A204.1 (cell line): Measurements from ENCODE around the gene MTLN.
"Not testable (repeated sequence)": the region's sequence is repeated elsewhere in the genome, so short reads cannot be mapped to it uniquely, and the experiment has no call there.

Source experiments
- FAIRE-seq: peaks from 2 replicates; lab custom pipeline; 2012; peaks lifted over from hg19 to GRCh38; lab: Jason Lieb, UNC

MTLN gene, protein sequence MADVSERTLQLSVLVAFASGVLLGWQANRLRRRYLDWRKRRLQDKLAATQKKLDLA

DNA sequence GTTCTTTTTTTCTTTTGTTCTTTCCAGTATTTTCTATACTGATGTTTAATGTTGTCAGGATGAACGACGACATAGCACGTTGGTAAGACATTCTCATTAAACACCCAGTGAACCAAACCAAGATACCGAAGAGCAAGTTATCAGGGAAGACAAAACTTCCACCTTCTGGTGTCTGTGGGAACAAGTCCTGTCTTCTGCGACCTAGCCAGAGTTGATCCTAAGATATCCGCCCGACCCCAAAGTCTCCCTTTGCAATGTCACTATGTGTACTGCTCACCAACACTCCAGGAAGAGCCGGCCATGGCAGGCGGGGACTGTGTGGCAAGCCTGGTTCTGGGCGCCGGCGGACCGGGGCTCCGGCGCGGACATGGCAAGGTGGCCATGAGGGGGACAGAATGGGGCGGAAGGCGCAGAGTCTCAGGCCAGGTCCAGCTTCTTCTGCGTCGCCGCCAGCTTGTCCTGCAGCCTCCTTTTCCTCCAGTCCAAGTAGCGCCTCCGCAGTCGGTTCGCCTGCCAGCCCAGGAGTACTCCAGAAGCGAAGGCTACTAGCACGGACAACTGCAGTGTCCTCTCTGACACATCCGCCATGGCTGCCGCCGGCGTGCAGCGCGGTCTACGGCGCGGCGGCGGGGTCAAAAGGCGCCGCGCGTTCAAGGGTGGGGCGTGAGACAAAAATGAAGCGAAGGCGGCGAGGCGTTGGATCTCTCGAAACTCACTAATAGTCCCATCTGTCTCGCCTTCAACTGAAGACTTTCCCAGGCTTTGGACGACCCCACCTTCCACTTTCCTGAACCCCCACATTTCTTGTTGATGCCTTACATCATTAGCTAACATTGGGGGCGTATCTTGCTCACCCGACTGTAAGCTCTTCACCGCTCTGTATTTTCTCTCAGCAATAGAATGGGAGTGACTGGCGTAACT, at the start of gene MTLN:
Gene MTLN (minus strand): TSS at position 610 of the 921 bp plus-strand sequence. CDS start 22 bp downstream, at position 588.
- FAIRE-seq: no peak

DNA sequence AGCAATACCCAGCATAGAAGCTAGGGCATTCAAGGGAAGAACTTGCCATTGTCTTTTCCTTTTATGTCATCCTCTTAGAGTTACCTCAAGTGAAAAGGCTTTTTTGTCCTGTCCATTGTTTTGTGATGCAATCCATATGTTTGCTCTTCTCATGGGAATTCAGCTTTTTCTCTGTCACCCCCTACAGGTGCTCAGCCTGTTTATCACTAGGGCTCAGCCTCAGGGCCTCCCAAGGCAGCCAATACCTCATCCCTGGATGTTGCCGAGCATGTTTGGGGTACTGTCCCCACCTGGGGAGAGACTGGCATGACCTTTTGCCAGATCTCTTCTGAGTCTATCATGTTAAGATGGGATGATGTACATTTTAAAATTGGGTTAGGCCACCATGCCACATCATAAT, 49.6 kb upstream of the MTLN start:
- FAIRE-seq: not testable (repeated sequence)

DNA sequence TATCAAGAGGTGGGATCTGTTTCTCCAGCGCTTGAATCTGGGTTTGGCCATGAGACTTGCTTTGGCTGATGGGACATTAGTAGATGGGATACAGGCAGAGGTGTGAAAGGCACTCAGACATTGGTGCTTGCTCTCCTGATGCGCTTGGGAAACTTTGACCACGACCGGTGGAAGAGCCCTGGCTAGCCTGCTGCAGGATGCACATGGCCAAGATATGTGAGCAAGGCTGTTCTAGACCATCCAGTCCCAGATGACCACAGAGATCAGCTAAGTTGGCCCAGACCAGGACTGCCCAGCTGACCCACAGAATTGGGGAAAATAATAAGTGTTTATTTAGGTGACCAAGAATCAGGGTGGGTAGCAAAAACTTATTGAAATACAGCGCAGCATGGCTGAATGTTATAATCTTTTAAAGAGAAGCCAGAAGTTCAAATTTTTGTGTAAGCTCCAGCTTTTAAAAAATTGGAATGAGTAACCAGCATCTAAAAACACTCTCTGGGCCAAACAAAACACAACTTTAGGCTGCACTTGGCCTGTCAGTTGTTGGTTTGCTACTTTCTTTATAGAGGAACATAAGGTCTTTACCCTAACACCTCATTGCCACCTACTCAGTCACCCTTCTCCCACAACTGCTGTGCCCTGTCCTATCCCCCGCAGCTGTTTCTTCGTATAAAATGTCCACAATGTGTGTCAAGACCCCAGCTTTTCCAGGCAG, 35.9 kb upstream of the MTLN start:
- not testable (repeated sequence) for FAIRE-seq

DNA sequence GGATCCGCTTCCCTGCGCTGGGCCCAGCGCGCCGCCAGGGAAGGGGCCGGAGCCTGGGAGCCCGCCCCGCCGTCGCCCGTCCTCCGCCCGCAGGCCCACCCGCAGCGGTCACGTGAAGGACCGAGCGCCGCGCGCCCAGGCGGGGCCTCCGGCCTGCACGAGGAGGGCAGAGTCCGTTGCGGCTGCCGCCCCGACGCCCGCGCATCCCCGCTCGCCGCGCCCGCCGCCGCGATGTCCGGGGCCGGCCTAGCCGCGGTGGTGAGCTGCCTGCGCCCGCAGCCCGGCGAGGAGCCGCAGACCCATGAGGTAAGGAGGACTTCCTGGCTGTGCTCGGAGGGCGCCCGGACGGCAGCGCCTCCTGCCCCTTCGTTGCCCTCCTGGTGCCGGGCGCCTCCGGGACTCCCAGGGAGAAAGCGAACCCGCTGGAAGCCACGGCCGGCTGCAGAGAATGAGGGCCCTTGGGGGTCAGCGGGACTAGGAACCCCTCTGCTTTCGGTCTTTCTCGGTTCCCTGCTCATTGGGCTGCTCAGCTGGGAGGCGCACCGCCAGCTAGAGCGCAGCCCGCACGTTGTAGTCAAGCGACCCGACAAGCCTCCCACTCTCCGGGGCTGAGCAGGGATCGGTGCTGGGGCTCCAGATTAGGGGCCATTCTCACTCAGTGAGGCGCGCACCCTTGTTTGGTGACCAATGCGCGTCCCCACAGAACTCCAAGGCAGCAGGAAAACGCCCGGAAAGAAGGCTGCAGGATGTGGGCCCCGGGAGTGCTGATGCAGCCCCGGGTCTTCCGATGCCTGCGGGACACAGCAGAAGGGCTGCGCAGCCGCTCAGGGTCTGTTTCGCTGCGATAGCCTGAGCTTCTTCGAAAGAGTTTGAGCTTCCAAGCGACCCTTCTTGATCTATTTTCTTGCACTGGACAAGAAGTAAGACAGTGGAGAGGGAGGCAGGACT, 33.4 kb upstream of the MTLN start:
- not testable (repeated sequence) for FAIRE-seq

DNA sequence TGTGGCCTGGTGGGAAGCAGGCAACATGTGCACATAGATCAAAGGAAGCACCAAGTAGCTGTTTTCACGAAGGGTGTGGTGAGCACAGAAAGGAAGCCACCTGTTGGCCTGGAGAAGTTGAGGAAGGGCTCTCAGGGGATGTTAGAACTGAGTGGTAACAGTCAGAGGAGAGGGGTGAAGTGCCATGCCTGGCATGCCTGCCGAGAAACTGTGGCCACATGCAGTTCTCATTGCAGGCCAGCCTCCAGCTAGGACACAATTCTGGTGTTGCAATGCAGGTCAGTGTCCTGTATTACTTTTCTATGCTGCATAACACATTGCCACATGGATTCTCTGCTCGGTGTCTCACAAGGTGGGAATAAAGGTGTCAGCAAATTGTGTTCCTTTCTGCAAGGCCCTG, 30.9 kb upstream of the MTLN start:
- not testable (repeated sequence) for FAIRE-seq

DNA sequence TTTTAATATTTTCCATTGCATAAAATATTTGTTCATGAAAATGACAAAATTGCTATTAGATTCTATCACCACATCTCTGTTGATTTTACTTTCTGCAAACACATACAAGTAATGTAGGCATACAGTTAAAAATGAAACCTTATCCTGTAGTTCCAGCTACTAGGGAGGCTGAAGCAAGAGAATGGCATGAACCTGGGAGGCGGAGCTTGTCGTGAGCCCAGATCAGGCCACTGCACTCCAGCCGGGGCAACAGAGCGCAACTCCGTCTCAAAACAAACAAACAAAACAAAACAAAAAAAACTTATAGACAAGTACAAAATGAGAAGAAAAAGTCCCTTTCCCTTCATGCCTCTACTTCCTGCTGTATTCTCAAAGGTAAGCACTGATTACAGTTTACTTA, 22.2 kb upstream of the MTLN start:
- not testable (repeated sequence) for FAIRE-seq

DNA sequence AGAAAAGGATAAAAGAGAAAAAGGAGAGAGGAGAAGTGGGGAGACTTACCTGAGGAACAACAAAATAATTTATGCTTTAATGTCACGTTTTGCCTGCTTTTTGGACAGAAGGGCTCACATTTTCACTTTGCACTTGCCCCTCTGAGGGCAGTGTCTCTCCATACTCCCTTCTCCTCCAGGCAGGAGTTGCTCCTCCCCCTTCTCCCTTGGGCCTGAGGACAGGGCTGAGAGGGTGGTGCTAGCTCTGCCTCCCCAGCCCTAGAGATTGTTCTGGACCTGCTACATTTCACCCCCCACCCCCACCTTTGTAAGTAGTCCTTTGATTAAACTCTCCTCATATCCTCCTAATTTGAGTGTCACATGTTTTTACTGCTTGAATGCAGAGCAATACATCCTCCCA, 17.5 kb upstream of the MTLN start:
- not testable (repeated sequence) for FAIRE-seq

DNA sequence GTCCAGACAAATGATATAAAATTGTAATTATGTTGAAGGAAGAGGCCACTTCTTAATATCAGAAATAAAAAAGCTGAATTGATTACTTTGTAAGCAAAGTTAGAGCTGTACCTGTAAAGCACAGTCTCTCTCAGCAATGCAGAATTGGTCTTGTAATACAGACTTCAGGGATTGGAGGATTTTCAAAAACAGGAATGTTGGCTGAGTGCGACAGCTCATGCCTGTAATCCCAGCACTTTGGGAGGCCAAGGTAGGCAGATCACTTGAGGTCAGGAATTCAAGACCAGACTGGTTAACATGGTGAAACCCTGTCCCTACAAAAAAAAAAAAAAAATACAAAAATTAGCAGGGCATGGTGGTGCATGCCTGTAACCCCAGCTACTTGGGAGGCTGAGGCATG, 10.3 kb upstream of the MTLN start:
- FAIRE-seq: not testable (repeated sequence)

DNA sequence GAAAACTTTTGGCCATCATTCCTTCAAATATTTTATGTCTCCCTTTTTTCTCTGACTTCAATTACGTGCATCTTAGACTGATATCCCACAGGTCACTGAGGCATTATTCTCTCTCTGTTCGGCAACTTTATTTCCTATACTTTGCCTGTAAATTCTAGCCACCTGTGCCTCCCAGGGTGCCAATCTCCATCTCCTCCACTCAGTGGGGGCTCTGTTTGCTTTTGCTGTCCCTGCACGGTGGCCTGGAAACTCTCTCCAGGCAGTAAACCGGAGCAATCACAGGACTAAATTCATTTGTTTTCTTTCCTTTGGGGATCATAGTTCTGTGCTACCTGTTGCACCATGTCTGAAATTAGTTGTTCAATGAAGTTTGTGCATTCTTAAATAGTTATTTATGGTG, 9.6 kb upstream of the MTLN start:
- FAIRE-seq: no peak

DNA sequence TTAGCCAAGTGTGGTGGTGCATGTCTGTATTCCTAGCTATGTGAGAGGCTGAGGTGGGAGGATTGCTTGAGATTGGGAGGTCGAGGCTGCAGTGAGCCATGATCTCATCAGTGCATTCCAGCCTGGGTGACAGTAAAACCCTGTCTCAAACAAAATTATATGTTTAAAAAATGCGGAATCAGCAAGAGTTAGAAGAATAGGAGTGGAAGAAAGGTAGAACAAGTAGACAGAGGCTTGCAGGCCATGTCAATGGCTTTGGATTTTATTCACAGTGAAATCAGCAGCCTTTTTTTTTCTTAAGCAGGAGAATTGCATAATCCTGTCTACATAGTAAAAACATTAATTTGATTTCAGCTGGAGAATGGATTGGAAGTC, 7.8 kb upstream of the MTLN start:
- no peak for FAIRE-seq

DNA sequence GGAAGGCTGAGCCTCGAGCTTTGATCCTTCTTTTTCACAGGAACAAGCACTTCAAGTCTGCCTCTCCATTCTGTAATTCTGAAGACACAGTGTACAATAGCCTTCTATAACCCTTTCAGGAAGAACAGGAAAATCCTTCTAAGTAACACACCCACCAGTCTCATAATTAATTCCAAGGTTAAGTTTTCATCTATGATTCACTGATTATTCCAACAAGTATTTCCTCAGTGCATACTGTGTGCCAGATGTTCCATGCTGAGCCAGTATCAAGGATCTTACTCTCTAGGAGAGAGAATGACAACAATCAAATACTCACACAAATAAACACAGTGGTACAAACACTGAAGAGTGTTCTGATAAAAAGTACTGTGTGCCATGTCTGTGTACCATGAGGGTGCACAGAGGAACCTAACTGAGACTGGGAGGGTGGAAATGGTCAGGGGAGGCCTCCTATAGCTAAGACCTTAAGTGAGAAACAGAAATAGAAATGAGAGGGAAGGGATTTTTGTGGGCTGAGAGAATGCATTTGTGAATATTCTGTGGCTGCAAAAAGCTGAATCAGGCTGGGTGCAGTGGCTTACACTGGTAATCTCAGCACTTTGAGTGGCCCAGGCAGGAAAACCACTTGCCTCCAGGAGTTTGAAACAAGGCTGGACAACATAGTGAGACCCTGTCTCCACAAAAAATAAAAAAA, 7.3 kb upstream of the MTLN start:
- no peak for FAIRE-seq

DNA sequence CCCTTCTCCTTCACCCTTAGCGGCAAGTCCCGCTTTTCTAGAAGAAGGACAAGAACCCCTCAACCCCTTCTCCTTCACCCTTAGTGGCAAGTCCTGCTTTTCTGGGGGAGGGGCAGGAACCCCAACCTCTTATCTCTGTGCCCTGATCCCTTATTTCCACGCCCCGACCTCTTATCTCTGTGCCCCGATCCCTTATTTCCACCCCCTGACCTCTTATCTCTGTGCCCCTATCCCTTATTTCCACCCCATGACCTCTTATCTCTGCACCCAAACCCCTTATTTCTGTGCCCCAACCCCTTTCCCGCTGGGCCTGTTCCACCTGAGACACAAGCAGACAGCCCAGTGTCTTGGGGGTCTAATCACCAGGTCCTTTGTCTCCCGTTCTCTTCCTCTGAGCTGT, 6.5 kb upstream of the MTLN start:
- not testable (repeated sequence) for FAIRE-seq

DNA sequence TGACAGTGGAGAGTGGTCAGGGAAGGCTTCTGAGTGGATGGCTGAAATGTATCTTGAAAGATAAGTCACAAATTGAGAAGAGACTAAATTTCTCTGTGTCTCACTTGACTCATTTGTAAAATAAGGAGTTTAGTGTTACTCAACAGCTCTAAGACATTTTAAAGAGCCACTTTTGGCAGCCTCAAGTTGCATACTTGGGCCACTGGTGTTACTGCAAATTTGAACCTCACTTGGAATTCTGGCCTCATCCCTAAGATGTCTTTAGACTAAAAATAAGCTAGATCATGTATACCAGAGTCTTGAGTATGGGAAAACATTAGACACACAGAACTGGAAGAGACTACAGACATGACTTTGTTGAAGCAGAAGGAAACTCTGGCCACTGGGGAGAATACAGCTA, 4.5 kb upstream of the MTLN start:
- no peak for FAIRE-seq

DNA sequence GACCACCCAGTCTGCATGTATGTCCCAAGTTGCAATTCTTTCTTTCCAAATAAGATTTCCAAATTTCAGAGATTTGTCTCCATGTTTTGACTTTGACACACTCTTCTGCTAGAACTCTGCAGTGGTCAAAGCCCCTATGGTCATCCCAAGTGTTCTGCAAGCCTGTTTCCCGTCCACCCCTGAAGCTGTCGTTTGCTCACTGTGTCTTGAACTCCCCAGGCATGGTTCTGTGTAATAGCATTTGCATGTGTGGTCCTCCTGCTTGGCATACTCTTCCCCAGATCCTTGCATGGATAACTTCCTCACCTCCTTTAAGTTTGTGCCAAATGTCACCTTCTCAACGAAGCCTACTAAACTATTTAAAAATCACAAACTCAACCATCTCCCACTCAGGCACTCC, 3.9 kb upstream of the MTLN start:
- FAIRE-seq: no peak

DNA sequence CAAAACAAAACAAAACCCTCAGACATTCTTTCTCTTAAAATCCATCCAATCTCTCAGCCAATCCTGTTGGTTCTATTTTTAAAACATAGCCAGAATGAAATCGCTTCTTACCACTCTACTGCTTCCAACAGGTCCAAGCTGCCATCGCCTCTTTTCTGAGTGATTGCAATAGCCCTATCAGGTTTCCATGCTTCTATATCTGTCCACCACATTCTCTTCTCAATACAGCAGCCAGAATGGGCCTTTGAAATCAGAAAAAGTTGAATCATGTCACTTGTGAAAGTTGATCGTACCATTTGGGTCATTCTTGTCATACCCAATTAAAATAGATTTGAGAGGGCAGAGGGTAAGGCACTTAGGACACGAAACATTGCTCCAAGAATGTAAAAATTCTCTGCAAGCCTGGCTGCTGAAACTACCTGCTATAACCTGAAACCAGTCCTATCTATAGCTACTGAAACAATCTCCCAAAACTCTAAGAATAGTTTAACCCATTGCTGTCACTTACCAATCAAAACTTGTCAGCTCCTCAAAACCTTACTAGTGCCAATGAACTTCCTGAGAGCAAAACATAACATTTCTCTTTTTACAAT, 3.3 kb upstream of the MTLN start:
- FAIRE-seq: no peak

DNA sequence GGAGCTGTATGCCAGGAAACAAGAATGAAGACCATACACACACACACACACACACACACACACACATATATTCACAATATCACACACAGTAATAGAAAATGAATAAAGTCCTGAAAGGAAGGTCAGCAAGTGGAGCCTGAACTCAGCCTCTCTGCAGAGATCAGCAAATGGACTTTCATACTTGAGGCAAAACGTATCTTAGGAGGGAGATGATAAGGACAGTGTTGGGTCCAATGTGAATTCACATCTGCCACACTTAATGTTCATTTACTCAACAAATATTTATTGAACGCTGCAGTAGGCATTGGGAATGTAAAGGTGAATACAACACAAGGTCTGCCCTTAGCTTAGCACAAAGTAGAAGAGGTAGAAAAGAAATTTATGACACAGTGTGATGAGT, 2.7 kb upstream of the MTLN start:
- no peak for FAIRE-seq

DNA sequence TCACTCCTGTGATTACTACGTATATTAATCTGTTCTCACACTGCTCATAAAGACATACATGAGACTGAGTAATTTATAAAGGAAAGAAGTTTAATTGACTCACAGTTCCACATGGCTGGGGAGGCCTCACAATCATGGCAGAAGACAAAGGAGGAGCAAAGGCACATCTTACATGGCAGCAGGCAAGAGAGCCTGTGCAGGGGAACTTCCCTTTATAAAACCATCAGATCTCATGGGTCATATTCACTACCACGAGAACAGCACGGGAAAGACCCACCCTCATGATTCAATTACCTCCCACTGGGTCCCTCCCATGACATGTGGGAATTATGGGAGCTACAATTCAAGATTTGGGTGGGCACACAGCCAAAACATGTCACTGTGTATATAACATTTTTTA, 1.2 kb upstream of the MTLN start:
- FAIRE-seq: not testable (repeated sequence)

DNA sequence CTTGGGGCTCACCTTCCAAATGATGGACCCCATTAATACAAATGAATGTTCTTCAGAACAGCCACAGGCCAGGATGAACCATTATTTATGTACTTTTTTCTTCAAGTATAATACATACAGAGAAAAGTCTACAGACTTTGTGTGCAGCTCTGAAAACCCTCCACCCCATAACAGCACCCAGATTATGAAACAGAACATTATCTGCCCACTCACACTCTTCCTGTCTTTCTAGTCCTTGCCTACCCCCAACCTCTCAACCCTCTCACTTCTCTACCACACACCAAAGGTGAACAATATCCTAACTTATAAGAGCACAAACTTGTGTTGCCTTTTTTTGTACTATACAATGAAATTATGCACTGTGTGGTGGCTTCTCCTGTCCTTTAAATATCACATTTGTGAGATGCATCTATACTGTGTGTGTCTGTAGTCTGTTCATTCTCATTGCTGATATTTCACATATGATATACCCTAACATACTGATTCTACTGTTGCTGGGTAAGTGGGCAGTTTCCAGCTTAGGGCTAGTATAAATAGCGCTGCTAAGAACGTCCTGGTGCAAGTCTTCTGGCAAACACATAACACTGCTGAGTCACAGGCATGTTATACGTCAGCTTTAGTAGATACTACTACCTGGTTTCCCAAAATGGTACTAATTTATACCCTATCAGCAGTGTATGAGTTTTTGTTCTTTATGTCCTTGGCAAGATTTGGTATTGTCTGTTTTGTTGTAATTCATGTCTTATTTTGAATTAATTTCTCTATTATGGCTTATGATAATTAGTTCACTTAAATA, 6.5 kb downstream of the MTLN start:
- FAIRE-seq: no peak

DNA sequence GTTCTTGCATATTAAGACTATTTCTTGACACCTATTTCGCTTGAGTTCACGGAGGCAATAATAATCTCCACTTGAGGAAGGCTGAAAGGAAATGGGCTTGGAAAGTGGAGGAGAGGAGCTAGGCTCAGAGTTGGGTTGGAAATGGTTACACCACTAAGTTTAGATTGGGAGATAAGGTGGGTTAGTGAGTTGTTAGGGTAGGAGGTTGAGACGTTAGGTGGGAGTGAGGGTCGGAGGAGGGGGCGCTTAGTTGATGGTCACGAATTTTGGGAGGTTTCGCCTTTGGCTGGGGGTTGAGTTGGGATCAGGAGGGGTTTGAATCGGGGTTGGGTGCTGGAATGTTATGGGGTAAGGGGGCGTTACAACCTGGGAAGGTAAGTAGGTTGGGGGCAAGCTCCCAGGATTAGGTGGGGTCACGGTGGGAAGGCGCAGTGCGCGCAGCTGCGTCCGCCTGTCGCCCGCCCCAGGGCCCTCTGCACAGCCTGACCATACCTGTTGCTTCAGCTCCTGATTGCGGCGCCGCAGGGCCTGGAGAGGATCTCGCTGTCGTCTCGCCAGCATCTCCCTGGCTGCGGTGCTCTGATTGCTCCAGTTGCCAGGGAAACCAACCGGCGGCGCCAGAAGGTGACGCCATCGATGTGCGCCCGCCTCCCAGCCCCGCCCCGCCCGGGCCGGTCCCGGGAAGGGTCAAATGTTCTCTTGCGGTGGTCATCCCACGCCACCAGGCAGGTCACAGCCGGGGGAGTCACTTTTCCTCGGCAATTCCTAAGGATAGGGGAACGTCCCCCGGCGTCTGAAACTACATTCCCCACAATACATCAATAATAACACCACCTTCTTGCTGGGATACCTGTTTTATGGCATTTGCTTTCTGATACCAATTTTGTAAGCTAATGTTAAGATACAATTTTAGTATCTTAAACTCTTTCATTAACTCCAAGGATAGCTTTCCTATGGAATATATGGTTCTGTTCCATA, 7.7 kb downstream of the MTLN start, which contains the start of gene NPHP1:
Gene NPHP1 (minus strand): TSS at position 606 of the 978 bp plus-strand sequence. CDS start 45 bp downstream, at position 561.
- no peak for FAIRE-seq
